HG03342 (cell line): ENCODE measurements around the gene CAVIN2.
"Not testable (repeated sequence)": the region's sequence is repeated elsewhere in the genome, so short reads cannot be mapped to it uniquely, and the experiment has no call there.

ENCODE experiments used
- ATAC-seq: cut with Tn5 transposase; IDR thresholded peaks from one replicate; pipeline ENCODE4 v1.9.1; 2021; ENCODE audit warnings: mild to moderate bottlenecking, moderate library complexity; ENCODE audit not compliant: unreplicated experiment

CAVIN2 gene

GRCh38 chr2:191802180-191802579, 44.7 kb downstream of the CAVIN2 start:
- ATAC-seq = no peak

- no peak for ATAC-seq
Observed at GRCh38 chr2:191800874-191801273, 46.0 kb downstream of the CAVIN2 start.

DNA sequence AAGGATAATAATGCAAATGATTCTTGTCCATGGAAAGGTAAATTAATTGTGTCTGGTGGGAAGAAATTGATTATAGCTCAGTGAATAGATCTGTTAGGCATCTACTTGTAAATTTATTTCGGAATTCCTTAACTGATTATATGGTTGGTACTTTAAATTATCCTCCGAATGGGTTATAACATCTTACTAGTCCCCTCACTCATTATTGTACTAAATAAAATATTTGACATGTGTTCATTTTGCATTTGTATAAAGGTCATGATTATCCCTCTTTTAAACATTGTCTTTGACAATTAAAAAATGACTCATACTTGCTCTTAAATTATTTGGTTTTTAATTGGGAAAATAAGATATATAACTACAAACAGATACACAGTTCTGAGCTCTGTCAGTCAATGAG, 47.4 kb downstream of the CAVIN2 start:
- no peak for ATAC-seq

GRCh38 chr2:191797942-191798876, 48.7 kb downstream of the CAVIN2 start:
- no peak for ATAC-seq

- ATAC-seq = no peak
Observed at GRCh38 chr2:191797500-191797899, 49.4 kb downstream of the CAVIN2 start.

DNA sequence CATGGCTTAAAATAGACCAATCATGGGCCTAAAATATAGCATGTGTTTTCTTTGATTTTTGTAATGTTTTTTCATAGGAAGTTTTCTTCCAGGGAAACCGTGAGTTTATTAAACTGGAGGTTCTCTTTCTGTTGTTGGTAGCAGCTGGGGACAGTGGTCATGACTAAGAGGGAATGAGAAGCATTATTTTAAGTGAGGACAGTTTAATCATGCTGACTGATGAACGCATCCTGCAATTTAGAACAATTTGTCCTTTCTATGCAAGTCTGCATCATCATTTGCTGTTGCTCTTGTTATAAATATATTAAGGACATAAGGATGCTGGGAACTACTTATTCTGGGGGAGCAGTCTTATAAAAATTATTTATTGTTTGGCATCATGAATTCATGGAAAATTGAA, 51.2 kb downstream of the CAVIN2 start:
- no peak for ATAC-seq

- no peak for ATAC-seq
Observed at GRCh38 chr2:191791953-191792560, 54.8 kb downstream of the CAVIN2 start.

GRCh38 chr2:191790737-191791136, 56.2 kb downstream of the CAVIN2 start:
- no peak for ATAC-seq

- no peak for ATAC-seq
Observed at GRCh38 chr2:191789796-191790195, 57.1 kb downstream of the CAVIN2 start.

DNA sequence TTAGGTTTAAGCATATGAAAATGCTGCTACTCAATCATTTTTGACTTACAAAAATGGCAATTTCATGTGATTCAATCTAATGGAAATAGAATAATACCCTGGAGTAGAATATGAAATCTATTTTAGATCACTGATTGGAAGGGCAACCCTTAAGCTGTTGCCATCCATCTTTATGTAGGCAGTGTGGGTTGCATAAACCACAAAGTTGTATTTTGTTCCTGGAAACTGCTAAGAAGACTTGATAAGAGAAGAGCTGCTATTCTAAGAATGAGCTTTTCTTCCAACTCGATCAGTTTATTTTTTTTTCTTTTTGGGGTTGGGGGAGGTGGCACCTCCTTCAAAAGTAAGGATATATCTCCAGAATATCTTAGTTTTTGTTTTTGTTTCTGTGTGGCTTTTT, 60.2 kb downstream of the CAVIN2 start:
- no peak for ATAC-seq

DNA sequence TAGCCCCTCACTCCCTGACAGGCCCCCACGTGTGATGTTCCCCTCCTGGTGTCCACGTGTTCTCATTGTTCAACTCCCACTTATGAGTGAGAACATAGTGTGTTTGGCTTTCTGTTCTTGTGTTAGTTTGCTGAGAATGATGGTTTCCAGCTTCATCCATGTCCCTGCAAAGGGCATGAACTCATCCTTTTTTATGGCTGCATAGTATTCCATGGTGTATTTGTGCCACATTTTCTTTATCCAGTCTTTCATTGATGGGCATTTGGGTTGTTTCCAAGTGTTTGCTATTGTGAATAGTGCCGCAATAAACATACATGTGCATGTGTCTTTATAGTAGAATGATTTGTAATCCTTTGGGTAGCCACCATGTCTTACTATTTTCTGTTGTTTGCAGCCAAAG, 61.2 kb downstream of the CAVIN2 start:
- not testable (repeated sequence) for ATAC-seq
